Fibroblast of skin of back (primary cell): Measurements from ENCODE around the gene NKTR.

Experiments used
- DNase-seq: peaks from one replicate; pipeline ENCODE4 v3.0.0-alpha.2; 2013

Gene NKTR

DNA sequence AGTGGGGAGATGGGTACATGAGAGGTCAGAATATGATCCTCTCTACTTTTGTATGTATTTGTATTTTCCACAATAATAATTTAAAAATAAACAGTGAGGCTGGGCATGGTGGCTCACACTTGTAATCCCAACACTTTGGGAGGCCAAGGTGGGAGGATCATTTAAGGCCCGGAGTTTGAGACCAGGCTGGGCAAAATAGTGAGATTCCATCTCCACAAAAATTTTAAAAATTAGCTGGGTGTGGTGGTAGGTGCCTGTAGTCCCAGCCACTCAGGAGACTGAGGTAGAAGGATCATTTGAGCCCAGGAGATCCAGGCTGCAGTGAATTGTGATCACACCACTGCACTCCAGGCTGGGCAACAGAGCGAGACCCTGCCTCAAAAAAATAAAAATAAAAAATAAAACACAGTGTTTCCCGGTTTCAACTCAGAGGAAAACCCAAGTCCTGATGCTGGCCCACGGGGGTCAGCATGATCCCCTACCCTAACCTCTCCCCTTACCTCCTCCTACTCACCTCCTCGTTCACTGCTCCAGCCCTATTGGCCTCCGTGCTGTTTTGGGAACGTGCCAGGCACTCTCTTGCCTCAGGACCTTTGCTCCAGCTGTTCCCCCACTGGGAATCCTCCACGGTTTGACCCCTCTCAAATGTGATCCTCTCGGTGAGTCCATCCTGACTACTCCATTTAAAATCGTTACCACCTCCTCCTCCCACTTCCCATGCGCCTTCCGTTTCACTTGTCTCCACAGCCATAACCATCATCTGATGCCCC is 82.0 kb downstream of the NKTR start:
- no peak for DNase-seq

DNA sequence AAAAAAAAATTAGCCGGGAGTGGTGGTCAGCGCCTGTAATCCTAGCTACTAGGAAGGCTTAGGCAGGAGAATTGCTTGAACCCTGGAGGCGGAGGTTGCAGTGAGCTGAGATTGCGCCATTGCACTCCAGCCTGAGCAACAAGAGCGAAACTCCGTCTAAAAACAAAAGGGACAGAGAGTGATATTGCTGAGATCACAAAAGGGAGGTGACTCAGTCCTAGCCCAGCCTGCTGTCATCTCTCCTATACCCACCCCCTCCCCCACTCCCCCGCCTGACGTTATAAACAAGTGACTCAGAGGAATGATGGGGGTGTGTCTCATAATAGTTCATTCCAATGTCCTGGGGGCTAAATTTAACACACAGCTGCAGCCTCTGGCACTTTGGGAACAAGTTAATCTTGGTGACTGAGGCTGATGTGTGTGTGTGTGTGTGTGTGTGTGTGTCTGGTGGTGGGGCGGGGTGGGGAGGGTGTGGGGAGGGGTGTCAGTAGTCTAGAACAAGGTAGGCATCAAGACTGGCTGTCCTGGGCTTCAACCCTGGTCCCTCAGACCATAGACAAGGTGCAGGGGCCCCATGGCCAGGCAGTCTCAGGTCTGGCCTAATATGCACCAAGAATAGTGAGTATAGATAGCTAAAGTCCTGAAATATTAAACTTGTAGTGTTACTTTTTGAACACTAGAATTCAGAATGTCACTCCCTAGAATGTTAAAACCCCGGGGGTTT is 83.6 kb downstream of the NKTR start:
- peak; percentile 96 for DNase-seq

DNA sequence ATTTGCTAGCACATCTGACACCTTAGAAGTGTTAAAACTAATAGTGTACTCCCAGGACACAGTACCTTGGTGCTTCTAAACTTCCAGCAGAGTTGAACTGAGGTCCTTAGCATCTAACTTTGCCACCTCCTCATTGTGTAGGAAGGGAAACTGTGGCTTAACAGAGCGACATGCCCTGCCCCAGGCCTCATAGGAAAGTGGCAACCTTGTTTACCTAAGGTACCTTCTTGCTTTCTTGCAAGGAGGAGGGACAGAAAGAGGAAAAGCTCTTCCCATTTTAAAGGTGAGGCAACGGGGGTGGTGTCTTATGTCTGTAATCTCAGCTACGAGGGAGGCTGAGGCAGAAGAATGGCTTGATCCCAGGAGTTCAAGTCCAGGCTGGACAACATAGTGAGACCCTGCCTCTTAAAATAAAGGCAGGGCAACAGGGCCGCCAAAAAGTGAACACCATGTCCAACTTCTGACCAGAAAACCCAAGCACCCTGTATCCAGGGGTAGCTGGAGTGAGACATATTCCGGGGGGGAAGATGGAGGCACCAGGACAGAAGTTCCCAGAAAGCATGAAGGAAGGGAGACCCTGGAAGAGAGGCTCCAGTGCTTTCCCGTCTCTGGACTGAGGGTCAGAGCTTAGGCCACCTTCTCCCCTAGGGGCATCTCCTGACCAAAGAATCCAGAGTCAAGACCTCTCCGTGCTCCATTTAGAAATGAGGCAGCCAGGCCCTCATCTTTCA is 84.3 kb downstream of the NKTR start:
- no peak for DNase-seq

DNA sequence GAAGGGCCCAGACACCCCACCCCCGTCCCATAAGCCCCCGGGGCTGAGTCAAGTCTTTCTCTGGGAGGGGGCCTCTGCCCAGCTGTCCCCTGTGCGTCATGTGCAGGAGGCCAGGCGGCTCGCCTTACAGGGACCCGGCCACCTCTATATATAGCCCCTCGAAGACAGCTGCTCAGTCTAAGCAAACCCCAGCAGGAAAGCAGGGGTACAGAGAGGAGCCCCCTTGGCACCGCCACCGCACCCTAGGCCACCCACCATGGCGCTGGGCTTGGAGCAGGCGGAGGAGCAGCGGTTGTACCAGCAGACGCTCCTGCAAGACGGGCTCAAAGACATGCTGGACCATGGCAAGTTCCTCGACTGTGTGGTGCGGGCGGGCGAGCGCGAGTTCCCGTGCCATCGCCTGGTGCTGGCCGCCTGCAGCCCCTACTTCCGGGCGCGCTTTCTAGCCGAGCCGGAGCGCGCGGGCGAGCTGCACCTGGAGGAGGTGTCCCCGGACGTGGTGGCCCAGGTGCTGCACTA is 84.9 kb downstream of the NKTR start, which contains the start of gene KLHL40:
Gene KLHL40, plus strand, starts transcription at position 175 of the 519 bp plus-strand sequence. Its CDS starts 82 bp downstream, at position 257.
- no peak for DNase-seq

DNA sequence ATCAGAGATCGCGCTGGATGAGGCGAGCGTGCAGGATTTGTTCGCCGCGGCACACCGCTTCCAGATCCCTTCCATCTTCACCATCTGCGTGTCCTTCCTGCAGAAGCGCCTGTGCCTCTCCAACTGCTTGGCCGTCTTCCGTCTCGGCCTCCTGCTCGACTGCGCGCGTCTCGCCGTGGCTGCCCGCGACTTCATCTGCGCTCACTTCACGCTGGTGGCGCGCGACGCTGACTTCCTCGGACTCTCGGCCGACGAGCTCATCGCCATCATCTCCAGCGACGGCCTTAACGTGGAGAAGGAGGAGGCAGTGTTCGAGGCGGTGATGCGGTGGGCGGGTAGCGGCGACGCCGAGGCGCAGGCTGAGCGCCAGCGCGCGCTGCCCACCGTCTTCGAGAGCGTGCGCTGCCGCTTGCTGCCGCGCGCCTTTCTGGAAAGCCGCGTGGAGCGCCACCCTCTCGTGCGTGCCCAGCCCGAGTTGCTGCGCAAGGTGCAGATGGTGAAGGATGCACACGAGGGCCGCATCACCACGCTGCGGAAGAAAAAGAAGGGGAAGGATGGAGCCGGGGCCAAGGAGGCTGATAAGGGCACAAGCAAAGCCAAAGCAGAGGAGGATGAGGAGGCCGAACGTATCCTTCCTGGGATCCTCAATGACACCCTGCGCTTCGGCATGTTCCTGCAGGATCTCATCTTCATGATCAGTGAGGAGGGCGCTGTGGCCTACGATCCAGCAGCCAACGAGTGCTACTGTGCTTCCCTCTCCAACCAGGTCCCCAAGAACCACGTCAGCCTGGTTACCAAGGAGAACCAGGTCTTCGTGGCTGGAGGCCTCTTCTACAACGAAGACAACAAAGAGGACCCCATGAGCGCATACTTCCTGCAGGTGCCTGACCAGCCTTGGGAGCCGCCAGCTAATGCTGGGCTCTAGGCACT is 85.7 kb downstream of the NKTR start:
- DNase-seq: peak; percentile 15

DNA sequence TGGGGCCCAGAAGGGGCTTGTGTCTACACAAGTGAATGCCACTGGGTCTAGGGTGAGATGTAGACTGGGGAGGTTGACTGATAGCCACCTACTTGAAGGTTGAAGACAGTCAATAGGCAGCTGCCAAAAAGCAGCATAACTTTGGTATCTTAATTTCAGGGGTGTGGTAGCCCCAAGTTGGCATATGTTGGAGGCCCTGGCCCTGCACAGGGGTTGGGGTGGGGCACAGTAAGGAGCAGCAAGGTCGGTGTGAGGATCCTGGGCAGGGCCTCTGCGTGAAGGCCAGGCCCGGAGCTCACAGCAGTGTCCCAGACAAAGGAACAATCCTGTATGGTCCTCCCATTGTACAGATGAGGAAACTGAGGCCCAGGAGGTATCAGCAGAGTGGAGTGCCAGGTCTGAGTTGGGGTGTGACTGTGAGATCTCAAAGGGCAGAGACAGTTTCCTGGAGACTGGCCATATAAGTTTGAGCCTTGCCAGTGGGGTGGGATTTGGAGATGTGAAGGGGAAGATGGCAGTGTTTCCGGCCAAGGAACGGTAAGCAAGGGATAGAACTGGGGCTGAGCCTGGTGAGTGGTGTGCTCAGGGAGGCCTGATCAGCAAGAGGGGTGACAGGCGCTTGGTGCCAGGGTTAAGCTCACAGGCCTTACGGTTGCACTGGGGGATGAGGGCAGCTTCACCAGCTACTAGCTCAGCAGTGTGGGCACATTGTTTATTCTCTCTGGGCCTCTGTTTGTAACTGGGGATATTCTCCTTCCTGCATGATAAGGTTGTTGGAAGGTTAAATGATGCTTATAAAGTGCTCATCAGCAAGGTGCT is 86.6 kb downstream of the NKTR start:
- DNase-seq: no peak

DNA sequence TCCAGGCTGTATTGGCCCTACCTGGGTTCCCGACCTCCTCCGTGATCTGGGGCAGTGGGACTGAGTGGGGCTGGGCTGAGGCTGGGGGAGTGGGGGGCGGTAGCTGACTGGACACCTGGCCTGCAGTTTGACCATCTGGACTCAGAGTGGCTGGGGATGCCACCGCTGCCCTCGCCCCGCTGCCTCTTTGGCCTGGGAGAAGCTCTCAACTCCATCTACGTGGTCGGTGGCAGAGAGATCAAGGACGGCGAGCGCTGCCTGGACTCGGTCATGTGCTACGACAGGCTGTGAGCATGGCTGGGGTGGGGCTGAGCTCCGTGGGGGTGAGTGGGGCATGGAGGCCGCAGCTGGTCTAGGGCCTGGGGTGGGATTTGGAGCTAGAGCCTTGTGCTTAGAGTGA is 87.5 kb downstream of the NKTR start:
- no peak for DNase-seq

DNA sequence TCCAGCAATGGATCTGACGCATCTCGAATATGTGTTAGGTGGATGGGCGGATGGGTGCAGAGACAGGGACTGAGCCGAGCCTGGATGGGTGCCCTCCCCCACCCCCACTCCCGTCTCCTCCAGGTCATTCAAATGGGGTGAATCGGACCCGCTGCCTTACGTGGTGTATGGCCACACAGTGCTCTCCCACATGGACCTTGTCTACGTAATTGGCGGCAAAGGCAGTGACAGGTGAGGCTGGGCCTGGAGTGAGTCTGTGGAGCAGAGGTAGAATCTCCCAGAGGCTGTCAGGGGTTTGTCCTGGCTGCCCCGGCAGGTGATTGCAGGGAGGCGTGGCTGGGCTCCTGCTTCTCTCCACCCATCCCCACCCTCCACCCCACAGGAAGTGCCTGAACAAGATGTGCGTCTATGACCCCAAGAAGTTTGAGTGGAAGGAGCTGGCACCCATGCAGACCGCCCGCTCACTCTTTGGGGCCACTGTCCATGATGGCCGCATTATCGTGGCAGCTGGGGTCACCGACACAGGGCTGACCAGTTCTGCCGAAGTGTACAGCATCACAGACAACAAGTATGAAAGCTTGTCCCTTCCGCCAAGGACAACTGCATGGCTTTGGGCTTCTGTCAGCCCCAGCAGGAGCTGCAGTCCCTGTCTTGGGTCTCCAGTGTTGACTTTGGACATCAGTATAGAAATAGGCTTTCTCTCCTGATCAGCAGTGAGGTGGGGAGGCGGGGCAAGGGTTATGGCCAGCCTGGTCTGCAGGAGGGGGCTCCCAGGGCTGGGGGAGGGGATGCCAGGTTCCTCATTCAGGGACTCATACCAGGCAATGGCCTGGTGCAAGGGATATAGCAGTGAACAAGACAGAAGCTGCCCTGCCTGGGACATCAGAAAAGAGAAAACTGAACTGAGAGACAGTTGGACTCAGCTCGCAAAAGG is 88.3 kb downstream of the NKTR start:
- DNase-seq: no peak

DNA sequence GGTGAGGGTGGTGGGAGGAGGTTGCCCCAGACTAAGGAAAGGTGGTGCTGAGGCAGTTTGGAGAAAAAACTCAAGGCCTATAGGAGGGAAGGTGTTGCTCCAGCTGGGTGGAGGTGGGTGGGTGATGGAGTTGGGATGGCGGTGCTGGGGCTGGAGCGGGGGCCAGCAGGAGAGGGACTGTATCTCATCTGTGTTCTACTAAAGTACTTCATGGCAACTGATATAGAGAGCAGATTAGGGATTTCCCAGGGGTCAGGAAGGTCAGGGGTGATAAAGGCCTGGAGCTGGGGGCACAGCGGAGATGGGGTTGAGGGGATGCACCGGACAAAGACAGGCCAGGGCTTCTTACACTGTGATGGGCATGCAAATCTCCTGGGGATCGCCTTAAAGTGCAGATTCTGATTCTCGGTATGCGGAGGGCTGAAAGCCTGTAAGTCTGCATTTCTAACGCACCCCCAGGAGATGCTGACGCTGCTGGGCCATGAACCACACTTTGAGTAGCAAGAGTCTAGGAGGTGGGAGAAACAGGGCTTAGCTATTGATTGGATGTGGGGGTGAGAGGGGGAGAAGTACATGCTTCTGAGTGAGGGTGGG is 89.0 kb downstream of the NKTR start:
- no peak for DNase-seq

DNA sequence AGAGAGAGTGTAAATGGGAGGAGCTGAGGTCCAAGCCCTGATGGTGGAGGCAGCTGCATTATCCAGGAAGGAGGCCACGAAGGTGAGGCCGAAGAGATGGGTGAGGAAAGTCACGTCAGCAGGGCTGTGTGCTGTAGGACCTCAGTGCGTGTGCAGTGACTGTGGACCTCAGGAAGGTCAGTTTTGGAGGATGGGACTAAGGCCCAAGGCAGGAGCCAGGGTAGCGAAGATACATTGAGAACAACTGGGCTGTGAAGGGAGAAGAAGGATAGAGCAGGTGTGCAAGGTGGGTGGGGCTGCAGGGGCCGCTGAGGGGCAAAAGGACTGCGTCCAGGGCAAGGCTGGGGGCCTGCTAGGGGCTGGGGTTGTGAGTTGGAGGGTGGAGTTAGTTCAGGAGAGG is 89.7 kb downstream of the NKTR start:
- no peak for DNase-seq

DNA sequence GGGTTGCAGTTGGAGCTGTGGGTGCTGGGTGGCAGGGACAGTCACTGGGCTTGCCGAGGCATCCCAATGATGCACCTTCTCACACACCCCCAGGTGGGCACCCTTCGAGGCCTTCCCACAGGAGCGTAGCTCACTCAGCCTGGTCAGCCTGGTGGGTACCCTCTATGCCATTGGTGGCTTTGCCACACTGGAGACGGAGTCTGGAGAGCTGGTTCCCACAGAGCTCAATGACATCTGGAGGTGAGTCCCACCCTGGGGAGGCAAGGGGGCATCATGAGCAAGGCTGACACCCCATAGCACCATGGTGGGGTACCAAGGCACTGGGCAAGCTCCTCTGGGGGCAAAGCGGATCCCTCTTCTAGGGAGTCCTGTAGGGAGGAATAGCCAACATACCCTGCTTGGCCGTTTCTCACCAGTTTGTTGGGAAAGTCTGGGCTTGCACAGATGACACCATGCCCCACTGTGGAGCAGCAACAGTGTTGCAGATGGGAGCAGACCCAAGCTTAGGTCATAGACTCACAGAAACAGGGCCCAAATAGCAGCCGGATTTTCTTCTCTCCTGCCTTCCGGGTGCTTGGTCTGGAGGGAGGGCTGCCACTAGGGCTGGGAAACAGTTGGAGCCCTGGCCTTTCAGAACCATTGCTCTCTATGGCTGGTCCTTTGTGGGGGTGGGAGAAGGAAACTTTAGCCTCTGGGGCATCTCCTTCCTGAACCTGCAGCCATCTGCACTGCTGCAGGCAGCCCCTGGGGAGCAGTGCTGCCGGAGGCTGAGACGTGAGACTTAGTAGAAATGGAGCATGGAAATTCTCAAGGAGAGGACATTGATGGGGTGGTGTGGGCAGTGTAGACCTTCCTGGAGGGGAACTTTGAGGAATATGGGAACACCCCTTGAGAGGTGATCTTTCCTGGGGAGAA is 90.5 kb downstream of the NKTR start:
- DNase-seq: no peak

DNA sequence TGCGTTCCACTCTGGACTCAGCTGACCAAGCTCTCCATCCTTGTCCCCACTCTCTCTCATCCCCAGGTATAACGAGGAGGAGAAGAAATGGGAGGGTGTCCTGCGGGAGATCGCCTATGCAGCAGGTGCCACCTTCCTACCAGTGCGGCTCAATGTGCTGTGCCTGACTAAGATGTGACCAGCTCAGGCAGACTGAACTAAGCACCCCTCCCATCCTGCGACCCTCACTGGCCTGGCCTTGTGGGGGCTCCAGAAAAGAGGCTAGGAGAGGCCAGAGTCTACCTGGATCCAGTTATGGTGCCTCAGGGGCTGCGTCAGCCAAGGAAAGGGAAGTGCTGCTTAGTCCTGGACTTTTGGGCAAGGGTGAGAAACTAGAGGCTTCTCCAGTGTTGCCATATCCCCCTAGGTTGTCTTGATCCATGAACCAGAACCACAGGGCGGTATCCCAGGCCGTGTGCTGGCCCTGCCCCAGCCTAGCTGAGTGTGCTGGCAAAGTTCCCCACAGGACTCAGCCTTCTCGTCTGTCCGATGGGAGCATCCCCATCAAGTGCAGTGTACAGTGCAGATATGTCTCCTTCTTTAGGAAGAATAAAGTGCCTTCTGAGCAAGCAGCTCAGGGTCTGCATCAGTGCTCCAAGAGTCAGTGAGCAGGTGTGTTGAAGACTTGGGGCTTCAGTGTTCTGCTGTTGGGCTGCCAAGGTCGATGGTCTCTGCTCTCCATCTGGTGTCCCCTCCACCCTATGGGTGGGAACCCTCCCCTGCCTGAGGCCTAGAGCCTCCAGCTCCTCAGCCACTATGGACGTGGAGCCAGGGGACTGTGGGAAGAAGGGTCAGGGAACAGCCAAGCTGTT is 91.6 kb downstream of the NKTR start:
- no peak for DNase-seq

DNA sequence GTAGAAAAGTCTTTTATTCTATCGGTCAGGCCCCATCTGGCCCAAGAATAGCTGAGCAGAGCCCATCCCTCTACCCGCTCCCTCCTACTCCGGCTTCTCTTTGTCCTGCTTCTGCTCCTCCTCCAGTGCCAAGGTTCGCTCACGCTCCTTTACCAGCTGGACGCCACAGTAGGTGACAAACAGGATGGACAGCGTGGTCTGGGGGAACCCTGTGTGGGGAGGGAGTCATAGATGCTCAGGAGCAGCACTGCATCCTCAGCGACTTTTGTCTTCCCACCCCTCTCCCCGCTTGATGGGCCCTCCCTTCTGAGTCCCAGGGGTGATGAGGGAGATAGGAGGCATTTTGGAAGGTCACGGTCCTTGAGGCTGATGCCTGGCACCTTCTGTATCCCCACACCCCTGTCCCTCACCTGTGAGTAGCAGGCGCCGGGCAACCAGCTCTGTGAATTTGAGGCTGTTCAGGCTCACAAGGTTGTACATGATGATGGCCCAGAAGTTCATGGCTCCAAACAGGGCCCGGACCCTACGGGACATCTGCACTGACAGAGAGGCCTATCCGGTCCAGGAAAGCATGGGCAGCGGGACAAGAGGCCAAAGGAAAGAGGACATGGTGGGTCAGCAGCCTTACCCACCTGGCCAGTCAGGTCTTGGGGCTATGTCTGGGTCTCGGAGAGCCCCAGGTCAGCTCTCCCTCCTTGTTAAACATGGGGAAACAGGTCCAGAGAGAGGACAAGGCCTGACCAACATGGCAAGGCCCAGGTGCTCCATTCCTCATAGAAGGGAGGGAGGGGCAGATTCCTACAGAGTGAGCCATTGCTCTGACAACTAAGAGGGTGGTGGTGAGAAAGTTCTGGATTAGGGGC is 92.4 kb downstream of the NKTR start:
- no peak for DNase-seq

DNA sequence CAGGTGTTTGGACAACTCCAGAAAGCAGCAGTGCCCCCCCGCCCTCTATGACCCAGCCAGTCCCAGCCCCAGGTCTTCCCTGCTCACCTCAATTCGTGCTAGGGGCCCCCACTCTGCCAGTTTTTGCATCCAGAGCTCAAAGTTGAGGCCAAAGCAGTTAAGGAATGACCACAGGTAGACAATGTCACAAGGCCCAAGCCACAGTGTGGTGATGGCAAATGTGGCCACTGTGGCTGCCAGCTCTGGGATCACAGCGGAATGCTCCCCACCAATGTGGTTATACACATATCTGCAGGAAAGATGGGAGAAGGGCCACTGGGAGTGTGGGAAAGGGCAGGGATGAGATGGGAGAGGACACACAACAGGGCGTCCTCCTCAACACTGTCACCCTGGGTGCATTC is 93.0 kb downstream of the NKTR start:
- DNase-seq: no peak

DNA sequence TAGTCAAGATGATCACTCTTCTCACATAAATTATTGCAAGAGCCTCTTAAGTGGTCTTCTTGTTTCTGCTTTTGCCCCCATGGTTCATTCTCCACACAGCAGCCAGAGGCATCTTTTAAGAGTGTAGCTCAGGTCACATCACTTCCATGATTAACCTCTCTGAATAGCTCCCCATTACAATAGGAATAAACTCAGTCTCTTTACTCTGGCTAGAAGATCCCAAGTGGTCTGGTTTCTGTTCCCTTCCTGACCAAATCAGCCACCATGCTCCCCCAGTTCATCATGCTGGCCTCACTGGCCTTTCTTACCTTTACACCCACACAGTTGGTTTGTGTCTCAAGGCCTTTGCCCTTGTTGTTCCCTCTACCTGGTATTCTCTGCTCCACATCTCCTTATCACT is 93.9 kb downstream of the NKTR start:
- no peak for DNase-seq
